Fibroblast of lung (primary cell): Measurements from ENCODE around the gene OGFOD2. TPM values are rescaled to one million over a fixed set of nuclear protein-coding genes. Genes with fewer than 3 reads are reported as not detected.

Experiments
- DNase-seq, 2 donors: peaks; one replicate each; pipeline versions ENCODE4 v3.0.0 to v3.0.0-alpha.2; 2010; ENCODE audit warnings: low read depth in 2 of 2
- H2AFZ ChIP-seq: 2 replicates; pipeline ENCODE4 v1.5.1; 2012; ENCODE audit warnings: low read length, control low read depth, inconsistent platforms
- H3K27ac ChIP-seq: 2 replicates; pipeline ENCODE4 v1.5.1; 2011; ENCODE audit warnings: low read length, control low read depth; ENCODE audit not compliant: insufficient read depth
- H3K27me3 ChIP-seq: 2 replicates; pipeline ENCODE4 v1.5.1; 2011; ENCODE audit warnings: mild to moderate bottlenecking, low read length; ENCODE audit not compliant: control insufficient read depth, insufficient read depth
- H3K36me3 ChIP-seq: 2 replicates; pipeline ENCODE4 v1.5.1; 2011; ENCODE audit warnings: low read length; ENCODE audit not compliant: control insufficient read depth, insufficient read depth
- H3K4me1 ChIP-seq: 2 replicates; pipeline ENCODE4 v1.5.1; 2011; ENCODE audit warnings: low read length; ENCODE audit not compliant: control insufficient read depth, insufficient read depth; ENCODE audit errors: extremely low read depth
- H3K4me2 ChIP-seq: 2 replicates; pipeline ENCODE4 v1.5.1; 2011; ENCODE audit warnings: low read length, control low read depth; ENCODE audit not compliant: insufficient read depth; ENCODE audit errors: extremely low read depth
- H3K4me3 ChIP-seq, 4 experiments: fragments of 200-600 bp in 1 of 4; sonication (generic) in 1 of 4; replicated peaks in 1 of 4; 2 replicates each; pipeline ENCODE4 v1.5.1; 2011 to 2016; ENCODE audit warnings: low read length in 4 of 4, low read depth in 3 of 4, mild to moderate bottlenecking in 3 of 4, control low read depth in 2 of 4, inconsistent platforms in 1 of 4, mixed read lengths in 1 of 4; ENCODE audit not compliant: insufficient read depth in 1 of 4; ENCODE audit errors: control extremely low read depth in 1 of 4
- H3K79me2 ChIP-seq: 2 replicates; pipeline ENCODE4 v1.5.1; 2012; ENCODE audit warnings: mild to moderate bottlenecking, low read length, inconsistent platforms; ENCODE audit not compliant: control insufficient read depth, insufficient read depth
- H3K9ac ChIP-seq: 2 replicates; pipeline ENCODE4 v1.5.1; 2011; ENCODE audit warnings: mild to moderate bottlenecking, low read length, control low read depth; ENCODE audit not compliant: insufficient read depth
- H3K9me3 ChIP-seq: 2 replicates; pipeline ENCODE4 v1.5.1; 2012; ENCODE audit warnings: low read depth, low read length; ENCODE audit not compliant: control insufficient read depth, insufficient read depth
- H4K20me1 ChIP-seq: 2 replicates; pipeline ENCODE4 v1.5.1; 2011; ENCODE audit warnings: low read length; ENCODE audit not compliant: control insufficient read depth, insufficient read depth; ENCODE audit errors: extremely low read depth
- EZH2 ChIP-seq: IDR thresholded peaks from 2 replicates; pipeline ENCODE4 v1.5.1; 2012; ENCODE audit warnings: low read length, control low read depth, mild to moderate bottlenecking; ENCODE audit errors: missing control alignments
- polyA plus RNA-seq, 2 donors: library from polyadenylated mRNA; depleted of rRNA in 1 of 2; stranded (reverse) in 1 of 2; unstranded in 1 of 2; fragments of >200 nt; gene quantifications; 2 replicates each; pipeline ENCODE4 v1.2.1, GENCODE V29; 2011 to 2012; ENCODE audit warnings: missing spikeins in 1 of 2
- total RNA-seq: library from RNA; depleted of rRNA; stranded (reverse); fragments of >200 nt; gene quantifications from 2 replicates; pipeline ENCODE4 v1.2.1, GENCODE V29; 2014
- TF ChIP-seq, protein P1 (sequence below), 2 donors: IDR thresholded peaks in 1 of 2; conservative IDR thresholded peaks in 1 of 2; 1 replicate in 1 of 2; 2 replicates in 1 of 2; pipeline ENCODE4 v1.5.1; 2011 to 2012; ENCODE audit warnings: low read length in 2 of 2, control low read depth in 1 of 2, inconsistent platforms in 1 of 2, low read depth in 1 of 2, mild to moderate bottlenecking in 1 of 2

The OGFOD2 gene
- total and polyA plus RNA-seq, 2 donors (not counting 1 experiment from before 2014, with no cell fraction given), result 5.2 to 9.6 TPM

DNA sequence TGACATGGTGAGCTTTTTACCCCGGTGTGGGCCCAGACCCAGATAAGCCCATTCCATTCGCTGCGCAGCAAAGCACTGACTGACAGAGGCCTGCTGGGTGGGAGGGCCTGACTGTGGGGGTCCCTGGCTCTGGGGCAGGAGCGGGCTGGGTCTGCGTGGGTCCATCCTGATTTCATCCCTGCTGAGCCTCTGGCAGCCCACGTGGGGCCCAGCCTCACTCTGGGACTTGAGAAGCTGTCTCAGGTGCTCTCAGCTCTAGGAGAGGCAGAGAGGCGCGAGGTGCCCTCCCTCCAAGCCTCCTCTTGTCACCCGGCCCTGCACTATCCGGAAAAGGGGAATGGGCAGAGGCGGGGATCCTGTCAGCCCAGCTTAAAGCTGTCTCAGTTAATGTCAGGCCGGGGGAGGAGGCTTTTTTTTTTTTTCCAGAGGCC, 9.7 kb upstream of the OGFOD2 start:
- Histone ChIP-seq H3K4me2 (peak overlapping the region; percentile 64), H3K9me3 (no peaks in the 10 kb centered on the region), H3K79me2 (no peaks in the 10 kb centered on the region), H3K27me3 (no peaks in the 10 kb centered on the region), H3K4me1 (peaks cover 7% of the 10 kb centered on the region), H3K27ac (no peak overlapping the region), H4K20me1 (no peaks in the 10 kb centered on the region), H3K9ac (peak overlapping the region; percentile 49), H3K36me3 (no peaks in the 10 kb centered on the region), H2AFZ (no peak overlapping the region), H3K4me3 (peak overlapping the region; percentile 49 to 77 (median 60))
- no peak for TF ChIP-seq EZH2
- TF ChIP-seq, protein P1, sequence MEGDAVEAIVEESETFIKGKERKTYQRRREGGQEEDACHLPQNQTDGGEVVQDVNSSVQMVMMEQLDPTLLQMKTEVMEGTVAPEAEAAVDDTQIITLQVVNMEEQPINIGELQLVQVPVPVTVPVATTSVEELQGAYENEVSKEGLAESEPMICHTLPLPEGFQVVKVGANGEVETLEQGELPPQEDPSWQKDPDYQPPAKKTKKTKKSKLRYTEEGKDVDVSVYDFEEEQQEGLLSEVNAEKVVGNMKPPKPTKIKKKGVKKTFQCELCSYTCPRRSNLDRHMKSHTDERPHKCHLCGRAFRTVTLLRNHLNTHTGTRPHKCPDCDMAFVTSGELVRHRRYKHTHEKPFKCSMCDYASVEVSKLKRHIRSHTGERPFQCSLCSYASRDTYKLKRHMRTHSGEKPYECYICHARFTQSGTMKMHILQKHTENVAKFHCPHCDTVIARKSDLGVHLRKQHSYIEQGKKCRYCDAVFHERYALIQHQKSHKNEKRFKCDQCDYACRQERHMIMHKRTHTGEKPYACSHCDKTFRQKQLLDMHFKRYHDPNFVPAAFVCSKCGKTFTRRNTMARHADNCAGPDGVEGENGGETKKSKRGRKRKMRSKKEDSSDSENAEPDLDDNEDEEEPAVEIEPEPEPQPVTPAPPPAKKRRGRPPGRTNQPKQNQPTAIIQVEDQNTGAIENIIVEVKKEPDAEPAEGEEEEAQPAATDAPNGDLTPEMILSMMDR (conservative IDR thresholded peaks at IDR 0.05 in 1 of 2, IDR thresholded peaks at IDR 0.05 in 1 of 2; ENCODE audit: low read depth in 1 of 2, low read length in 2 of 2), result no peak
- no peak for DNase-seq

DNA sequence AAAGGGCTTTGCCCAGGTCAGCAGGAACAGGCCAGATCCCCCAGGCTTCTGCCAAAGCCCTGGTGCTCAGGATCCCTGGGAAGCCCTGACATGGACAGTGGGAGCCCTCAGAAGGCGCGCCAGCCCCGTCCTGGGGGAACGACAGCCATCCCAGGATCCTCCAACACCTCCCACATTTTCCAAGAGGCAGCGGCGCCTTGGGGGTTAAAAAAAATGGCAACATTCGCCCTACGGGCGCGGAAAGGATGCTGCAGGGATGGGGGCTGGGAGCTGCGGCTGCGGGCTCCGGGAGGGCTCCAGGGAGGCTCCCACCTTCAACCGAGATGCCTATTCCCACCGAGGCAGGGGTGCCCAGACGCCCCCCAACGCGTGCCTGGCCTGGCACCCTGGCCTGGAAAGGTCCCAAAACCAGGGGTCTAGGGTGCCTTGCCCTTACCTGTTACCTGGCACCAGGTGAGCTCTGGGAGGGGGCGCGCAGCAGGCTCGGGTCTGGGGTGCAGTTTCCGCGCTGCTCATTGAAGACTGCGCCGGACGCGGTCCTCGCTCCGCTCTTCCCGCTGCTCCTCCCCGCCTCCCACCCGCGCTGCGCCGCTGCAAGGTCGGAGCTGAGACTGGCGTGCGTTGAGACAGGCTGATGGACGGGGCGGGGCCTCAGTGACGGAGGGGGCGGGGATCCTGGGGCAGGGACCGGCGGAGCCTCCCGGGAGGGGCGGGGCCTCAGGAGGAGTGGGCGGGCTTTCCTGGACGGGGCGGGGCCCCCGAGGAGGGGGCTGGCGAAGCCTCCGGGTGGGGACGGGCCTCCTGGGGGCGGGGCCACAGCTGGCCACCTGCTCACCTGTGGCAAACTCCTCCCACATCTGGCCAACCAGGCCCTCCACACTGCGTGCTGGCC, 8.9 kb upstream of the OGFOD2 start, which contains the start of gene ABCB9:
Gene ABCB9, minus strand, starts transcription at position 613 of the 892 bp plus-strand sequence. CDS start 6,228 bp downstream, outside the sequence.
- no peaks in the 10 kb centered on the region for H3K79me2 ChIP-seq
- H3K27me3 ChIP-seq, result no peaks in the 10 kb centered on the region
- H4K20me1 ChIP-seq, result no peaks in the 10 kb centered on the region
- H3K4me3 ChIP-seq, result peak within 1 kb of the TSS; percentile 49 to 77 (median 60)
- peak within 1 kb of the TSS; percentile 38 for H2AFZ ChIP-seq
- peaks cover 7% of the 10 kb centered on the region for H3K4me1 ChIP-seq
- no peaks in the 10 kb centered on the region for H3K36me3 ChIP-seq
- TF ChIP-seq, protein P1 (conservative IDR thresholded peaks at IDR 0.05 in 1 of 2, IDR thresholded peaks at IDR 0.05 in 1 of 2; ENCODE audit: low read depth in 1 of 2, low read length in 2 of 2), result no peak
- no peak for TF ChIP-seq EZH2
- peak within 1 kb of the TSS; percentile 64 for H3K4me2 ChIP-seq
- H3K27ac ChIP-seq, result no peak within 1 kb of the TSS
- peak within 1 kb of the TSS; percentile 49 for H3K9ac ChIP-seq
- peak; percentile 83 to 85 for DNase-seq
- H3K9me3 ChIP-seq, result no peaks in the 10 kb centered on the region

DNA sequence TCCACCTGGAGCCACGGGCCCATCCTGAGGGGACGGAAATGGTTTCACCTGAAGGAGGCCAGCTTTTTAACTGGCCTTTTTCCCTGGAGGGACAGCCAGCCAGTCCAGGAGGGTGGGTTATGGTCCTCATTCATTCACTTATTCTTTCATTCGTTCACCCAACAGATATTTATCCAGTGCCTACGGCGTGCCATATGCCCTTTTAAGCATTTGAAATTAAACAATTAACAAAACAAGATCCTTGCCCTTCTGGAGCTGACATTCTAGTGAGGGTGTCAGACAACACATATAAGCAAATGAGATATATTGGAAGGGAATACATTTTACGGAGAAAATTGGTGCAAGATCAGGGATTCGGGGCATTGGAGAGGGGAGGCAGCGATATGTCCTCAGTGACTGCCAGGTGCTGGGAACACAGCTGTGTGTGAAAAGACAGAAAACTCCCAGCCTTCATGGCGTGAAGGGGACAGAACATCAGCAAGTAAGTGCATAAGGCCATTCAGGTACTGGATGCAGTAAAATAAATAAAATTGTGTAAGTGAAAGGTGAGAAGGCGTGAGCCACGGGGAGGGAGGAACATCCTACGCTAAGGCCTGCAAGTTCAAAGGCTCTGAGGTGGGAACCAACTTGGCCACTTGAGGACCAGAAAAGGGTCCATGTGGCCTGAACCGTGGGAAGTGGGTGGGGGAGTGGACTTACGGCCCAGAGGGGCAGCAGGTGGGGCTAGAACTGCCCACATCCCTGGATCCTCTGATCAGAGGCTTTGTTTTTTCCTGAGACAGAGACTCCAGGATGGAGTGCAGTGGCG, 8.1 kb upstream of the OGFOD2 start:
- TF ChIP-seq, protein P1 (conservative IDR thresholded peaks at IDR 0.05 in 1 of 2, IDR thresholded peaks at IDR 0.05 in 1 of 2; ENCODE audit: low read depth in 1 of 2, low read length in 2 of 2), result no peak
- TF ChIP-seq EZH2, result no peak
- Histone ChIP-seq H3K9me3 (no peaks in the 10 kb centered on the region), H2AFZ (no peak overlapping the region), H3K4me3 (peak overlapping the region in 1 of 4 experiments; percentile 14), H3K27ac (no peak overlapping the region), H3K27me3 (no peaks in the 10 kb centered on the region), H4K20me1 (no peaks in the 10 kb centered on the region), H3K36me3 (no peaks in the 10 kb centered on the region), H3K9ac (no peak overlapping the region), H3K4me2 (no peak overlapping the region), H3K4me1 (peaks cover 7% of the 10 kb centered on the region), H3K79me2 (no peaks in the 10 kb centered on the region)
- DNase-seq, result no peak
